Tongue (tissue), 2 donors: ENCODE results near the gene PLCXD1. TPM values are rescaled to one million over a fixed set of nuclear protein-coding genes. Genes with fewer than 3 reads are reported as not detected.
"Not testable (repeated sequence)": the region's sequence is repeated elsewhere in the genome, so short reads cannot be mapped to it uniquely, and the experiment has no call there.

Experiments used
- DNase-seq: peaks from one replicate; pipeline ENCODE4 v3.0.0-alpha.2; 2015
- total RNA-seq: library from RNA; depleted of rRNA; stranded (reverse); fragments of >200 nt; gene quantifications from one replicate; pipeline ENCODE4 v1.2.3, GENCODE V29; 2014

Gene PLCXD1
- total RNA-seq, 1 donor from 2014 or later, result 11.2 TPM

DNA sequence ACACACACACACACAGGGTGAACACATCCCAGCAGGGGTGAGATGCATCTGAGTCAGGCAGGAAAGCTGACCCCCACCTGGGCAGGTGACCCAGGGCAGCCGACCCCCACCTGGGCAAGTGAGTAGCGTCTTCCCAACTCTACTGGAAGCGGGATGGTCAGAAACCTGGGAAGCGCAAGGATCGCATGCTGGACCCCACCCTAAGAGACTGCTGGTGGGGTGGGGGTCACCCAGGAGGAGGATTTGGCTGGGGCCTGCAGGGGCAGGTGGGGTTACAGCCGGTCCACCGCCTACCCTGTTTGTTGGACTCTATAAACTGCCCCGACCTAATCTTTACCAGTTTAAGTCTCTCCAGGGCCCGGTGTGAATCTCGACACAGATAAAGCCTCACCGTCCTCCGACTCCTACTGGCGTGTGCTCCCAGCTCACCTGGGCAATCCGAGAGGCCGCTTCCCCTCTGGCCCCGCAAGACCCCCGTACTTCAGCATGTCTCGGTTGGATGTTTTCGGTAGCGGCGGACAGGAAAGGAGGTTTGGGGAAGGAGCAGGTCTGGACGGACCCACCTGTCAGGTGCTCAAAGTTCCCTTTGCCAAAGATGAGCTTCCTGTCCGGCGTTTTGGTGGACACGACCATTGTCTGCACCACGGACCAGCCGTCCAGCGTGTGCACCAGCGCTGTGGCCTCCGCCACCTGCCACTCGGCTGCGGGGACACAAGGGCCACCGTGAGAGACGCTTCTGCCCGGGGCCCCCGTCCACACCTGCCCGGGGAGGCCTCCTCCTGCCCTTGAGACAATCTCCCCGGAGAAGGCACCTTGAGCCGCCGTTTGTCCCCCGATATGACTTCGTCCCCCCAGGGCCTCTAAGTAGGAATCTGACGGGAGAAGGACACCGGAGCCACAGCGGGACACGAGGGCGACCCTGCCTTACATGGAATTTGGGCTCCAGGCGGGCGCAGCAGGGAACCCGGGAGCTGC lies 35.5 kb downstream of the PLCXD1 start:
- no peak for DNase-seq

DNA sequence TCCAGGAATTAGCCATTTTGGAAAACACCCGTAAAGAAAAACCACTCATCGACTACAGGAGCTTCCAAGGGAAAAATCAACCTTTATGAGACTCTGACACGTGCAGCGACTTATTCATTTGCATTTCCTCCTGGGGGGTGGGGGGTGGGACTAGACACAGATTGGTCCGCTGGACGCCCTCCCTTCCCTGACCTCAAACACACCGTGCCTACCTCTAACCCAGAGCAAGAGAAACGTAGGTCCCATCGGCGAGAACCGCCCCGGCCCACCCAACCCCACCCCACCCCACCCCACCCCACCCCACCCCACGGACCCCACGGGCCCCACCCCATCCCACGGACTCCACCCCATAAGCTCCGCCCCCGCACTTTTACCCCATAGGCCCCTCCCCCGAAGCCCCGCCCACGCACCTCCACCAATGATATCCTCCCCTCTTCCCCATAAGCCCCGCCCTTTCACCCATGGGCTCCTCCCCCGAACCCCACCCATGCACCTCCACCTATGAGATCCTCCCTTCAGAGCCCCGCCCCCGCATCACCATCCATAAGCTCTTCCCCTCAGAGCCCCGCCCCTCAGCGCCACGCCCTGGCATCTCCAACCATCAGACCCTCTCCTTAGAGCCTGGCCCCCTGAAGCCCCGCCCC lies 36.4 kb downstream of the PLCXD1 start:
- DNase-seq, result no peak

DNA sequence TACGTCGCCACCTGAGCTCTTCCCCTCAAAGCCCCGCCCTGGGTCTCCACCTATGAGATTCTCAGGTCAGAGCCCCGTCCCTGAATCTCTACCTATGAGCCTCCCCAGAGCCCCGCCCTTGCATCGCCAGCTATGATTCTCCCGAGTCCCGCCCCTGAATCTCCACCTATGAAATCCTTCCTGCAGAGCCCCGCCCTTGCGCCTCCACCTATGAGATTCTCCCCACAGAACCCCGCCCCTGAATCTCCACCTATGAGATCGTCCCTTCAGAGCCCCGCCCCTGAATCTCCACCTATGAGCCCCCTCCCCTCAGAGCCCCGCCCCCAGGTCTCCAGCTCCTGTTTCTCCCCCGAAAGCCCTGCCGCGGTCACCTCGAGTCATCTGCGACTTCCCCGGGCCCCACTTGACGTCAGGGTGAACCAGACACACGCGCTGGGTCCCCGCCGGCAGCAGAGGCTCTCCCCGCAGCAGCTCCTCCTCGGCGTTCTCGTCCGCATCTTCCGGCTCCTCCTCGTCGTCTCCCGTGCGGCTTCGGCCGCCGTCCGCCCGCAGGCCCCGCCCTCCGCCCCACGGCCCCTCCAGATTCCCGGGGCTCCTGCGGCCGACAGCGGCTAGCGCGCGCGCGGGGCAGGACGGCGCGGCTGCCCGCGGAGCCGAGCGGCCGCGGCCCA lies 37.0 kb downstream of the PLCXD1 start:
- DNase-seq, result peak; percentile 98

DNA sequence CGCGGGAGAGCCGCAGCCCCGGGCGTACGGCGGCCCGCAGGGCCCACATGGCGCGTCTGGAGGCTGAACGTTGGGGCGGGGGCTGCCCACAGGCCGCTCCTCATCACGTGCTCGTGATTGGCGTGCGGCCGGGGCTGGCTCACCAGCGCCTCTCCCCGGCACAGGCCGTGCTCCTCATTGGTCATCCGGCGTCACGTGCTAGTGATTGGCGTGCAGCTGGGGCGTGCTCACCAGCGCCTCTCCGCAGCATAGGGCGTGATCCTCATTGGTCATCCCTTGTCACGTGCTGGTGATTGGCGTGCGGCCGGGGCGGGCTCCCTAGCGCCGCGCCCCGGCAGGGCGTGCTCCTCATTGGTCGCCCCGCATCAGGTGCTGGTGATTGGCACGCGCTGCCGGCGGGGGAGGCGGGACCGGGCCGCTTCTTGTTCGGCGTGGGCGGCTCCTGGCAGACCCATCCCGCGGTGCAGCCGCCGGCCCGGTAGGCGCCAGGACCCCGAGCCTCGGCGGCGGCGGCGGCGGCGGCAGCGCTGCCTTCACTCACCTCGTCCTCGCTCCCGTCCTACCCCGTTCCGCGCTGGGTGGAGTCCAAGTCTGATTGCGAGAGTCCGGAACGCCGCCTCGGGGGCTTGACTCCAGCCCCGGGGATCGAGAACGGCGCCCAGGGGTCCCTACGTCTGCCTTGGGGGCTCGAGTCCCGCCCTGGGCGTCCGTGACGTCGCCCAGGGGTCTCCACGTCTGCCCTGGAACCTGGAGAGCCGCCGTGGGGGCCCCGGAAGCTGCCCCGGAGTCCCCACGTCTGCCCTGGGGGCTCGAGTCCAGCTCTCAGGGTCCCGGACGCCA lies 37.8 kb downstream of the PLCXD1 start, which contains the start of gene GTPBP6:
Gene GTPBP6, minus strand, starts transcription at position 58 of the 840 bp plus-strand sequence. Its CDS starts 9 bp downstream, at position 49.
- DNase-seq, result peak; percentile 100

DNA sequence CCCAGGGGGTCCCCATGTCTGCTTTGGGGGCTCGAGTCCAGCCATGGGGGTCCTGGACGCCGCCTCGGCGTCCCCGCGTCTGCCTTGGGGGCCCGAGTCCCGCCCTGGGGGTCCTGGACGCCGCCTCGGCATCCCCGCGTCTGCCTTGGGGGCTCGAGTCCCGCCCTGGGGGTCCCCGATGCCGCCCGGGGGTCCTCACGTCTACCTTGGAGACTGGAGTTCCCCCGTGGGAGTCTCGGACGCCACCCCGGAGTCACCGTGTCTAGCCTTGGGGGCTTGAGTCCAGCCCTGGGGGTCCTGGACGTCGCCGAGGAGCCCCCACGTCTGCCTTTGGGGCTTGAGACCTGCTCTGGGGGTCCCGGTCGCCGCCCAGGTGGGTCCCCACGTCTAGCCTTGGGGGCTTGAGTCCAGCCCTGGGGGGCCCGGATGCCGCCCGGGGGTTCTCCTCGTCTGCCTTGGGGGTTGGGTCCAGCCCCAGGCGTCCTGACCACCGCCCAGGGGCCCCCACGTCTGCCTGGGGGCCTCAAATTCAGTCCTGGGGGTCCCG lies 38.5 kb downstream of the PLCXD1 start:
- DNase-seq, result peak; percentile 20

DNA sequence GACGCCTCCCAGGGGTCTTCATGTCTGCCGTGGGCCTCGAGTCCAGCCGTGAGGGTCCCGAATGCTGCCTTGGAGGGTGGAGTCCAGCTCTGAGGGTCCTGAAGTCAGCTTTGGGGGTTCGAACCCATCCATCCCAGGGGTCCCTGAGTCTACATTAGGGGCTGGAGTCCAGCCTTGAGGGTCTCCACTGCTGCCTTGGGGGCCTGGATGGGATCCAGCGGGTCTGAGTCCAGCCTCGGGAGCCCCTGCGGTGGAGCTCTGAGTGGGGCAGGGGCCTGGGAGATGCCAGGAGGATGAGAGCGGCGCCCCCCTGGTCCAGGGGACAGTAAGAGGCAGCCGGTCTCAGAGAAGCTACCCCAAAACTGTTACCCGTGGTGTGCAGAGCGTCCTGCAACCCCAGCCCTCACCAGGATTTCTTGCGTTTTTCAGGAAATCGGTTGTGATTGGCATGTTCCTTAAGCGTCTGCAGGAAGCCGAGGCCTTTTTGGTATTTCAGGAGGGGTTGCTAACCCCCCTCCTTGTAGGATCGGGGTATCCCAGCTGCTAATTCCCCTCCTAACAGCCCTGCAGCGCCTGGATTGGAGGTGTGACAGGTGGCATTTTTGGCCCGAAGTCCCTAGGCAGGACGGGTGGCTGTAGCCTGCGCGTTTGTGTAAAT lies 39.1 kb downstream of the PLCXD1 start:
- peak; percentile 33 for DNase-seq

DNA sequence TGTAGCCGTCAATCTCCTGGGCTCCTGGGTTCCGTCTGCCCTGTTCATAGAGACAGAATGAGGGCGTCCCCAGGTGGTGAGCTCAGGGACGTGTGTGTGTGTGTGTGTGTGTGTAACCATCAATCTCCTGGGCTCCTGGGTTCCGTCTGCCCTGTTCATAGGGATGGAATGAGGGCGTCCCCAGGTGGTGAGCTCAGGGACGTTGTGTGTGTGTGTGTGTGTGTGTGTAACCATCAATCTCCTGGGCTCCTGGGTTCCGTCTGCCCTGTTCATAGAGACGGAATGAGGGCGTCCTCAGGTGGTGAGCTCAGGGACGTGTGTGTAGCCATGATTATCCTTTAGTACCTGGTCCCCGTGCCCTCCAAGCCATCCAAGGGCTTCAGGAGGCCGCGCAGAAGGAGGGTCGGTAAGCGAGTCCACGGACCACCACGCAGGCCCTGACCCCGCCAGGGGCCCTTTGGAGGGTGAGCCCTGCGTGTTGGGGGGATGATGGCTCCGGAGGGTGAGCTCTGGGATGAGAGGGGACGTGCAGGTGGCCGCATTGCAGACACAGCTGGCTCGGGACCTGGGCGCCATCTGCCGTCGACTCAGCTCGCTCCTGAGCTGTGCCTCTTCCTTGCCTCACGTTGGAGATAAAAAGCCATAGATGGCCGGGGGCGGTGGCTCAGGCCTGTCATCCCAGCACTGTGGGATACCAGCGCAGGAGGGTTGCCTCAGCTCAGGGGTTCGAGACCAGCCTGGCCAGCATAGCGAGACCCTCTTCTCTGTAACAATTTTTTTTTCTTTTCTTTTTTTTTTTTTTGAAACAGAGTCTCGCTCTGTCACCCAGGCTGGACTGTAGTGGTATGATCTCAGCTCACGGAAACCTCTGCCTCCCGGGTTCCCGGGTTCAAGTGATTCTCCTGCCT lies 42.8 kb downstream of the PLCXD1 start:
- DNase-seq, result peak; percentile 59

DNA sequence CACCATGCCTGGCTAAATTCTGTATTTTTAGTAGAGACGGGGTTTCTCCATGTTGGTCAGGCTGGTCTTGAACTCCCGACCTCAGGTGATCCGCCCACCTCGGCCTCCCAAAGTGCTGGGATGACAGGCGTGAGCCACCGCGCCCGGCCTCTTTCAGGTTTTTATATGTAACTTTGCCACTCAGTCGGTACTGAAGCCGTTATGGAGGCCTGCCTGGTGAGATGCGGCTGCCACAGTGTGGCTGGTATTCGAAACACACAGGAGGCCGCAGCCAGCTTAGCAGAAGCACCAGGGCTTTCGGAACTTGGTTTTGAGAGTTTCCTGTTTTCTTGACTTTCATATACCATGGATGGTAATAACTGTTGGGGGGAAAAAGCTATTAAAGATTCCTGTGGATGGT lies 43.5 kb downstream of the PLCXD1 start:
- DNase-seq, result not testable (repeated sequence)

DNA sequence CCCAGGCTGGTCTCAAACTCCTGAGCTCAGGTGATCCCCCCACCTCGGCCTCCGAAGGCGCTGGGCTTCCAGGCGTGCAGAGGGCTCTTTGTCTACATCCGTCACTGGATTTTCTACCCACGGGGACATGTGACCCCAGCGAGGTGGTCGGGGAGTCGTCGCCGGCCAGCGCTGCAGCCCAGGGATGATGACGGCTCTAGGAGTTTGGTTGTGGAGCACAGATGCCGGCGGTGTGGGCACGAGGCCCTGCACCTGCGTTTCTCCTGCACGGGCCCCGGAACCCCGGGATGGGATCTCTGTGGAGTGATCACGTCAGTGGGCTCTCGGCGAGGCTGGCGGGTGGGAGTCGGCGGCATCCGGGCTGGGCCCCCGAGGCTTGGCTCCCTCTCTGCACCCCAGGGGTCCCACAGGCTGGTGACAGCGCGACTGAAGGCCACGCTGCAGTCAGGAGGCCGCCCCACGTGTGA lies 46.5 kb downstream of the PLCXD1 start:
- no peak for DNase-seq

DNA sequence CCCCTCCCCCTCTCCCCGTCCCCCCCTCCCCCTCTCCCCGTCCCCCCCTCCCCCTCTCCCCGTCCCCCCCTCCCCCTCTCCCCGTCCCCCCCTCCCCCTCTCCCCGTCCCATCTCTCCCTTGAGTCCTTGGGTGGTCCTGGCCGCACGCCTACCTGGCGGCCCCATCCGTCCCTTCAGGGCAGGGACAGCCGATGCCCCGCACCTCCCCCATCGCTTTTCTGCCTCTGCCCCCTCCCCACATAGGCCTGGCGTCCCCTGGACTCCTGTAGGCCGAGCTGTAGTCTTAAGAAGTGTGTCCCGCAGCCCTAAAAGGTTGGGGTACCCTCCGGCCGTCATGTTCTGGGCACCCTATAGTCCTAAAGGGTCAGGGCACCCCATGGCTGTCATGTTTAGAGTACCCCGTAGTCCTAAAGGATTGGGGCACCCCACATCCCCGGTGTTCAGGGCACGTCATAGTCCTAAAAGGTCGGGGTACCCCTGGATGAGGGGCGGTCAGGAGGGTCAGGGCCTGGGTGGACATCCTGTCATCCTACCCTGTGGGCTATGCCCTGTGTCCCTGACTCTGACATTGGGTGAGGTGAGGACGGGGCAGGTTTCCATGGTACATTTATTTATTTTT lies 48.2 kb downstream of the PLCXD1 start:
- no peak for DNase-seq

DNA sequence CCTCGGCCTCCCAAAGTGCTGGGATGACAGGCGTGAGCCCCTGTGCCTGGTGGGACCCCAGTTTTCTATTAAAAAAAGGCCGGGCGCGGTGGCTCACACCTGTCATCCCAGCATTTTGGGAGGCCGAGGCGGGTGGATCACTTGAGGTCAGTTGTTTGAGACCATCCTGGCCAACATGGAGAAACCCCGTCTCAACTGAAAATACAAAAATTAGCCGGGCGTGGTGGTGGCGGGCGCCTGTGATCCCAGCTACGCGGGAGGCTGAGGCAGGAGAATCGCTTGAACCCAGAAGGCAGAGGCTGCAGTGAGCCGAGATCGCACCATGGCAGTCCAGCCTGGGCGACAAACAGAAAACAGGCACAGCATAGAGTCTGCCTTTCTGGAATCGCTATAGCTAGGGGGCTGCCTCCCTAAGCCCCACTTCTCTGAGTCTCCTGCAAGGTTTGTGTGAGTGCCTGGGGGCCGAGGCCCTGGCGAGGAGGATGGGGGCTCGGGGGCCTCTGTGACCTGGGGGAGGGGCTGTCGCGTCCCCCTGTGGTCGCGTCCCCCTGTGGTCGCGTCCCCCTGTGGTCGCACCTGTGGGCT lies 49.1 kb downstream of the PLCXD1 start:
- not testable (repeated sequence) for DNase-seq

DNA sequence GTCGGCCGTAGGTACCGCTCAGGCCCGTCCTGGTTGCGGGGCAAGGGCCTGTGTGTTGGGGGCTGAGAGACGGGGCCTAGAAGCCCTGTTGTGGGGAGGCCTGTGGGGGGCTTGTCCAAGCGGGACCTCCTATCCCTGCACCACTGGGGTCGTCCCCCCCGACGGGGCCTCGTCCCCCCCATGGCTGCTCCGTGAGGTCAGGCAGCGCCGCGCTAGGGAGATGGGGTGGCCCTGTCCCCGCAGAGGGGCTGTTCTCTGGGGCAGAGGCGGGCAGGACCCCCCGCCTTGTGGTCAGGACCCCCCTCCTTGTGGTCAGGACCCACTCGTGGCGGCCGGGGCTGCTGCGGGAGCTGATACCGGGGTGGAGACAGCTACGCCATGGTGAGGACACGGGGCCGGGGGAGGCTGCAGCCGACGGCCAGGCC lies 49.6 kb downstream of the PLCXD1 start:
- no peak for DNase-seq

DNA sequence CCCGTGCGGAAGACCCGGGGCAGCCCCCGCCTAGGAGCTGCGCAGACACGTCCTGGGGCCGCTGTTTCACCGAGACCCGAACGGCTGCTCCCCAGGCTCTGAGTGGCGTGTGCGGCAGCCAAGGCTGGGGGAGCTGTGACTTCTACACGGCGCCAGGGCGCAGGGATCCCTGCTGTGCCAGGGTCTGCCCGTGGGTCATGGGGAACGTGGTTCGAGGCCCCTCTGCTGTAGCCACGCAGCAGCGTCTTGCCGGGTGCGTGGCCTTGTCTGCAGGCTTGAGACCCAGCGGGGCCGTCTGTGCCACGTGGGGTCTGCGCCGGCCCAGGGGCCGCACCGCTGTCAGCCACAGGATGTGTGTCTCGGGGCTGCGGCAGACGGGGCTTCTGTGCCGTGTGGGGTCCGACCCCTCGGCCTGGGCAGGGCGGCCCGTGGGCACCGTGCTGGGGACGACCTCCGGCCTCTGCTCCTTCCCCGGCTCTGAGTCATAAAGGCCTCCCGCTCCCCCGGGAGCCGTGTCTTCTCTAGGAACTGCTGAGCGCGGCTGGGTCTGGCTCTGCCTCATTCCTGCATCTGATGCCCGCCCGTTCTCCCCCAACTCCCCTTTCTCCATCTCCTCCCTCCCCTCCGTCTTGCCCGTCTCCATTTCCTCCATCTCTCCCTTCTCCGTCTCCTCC lies 50.1 kb downstream of the PLCXD1 start:
- peak; percentile 38 for DNase-seq

DNA sequence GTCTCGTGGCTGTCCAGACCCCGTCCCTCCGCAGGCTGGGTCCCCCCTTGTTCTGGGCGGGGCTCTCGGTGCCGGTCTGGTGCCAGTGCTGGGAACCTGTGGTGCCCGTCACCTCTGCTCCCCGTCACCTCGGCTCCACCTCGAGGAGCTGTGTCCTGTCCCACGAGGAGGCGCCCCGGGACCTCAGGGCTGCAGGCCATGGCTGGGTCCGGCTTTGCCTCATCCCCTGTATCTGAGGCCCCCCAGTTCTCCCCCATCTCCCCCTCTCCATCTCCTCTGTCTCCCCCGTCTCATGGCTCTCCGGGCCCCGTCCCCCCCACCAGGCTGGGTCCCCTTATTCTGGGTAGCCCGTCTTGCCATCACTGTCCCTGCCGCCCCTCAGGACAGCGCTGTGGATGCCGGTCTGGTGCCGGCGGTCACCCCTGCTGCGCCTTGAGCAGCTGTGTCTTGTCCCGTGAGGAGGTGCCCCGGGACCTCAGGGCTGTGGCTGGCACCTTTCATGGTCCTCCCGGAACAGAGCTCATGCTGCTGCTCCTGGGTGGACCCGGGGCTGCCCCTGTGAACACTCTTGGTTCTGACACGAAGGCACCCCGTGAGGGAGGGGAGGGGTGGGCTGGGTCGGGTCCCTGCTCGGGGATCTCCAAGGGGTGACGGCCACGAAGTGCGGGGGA lies 50.8 kb downstream of the PLCXD1 start:
- DNase-seq, result no peak

DNA sequence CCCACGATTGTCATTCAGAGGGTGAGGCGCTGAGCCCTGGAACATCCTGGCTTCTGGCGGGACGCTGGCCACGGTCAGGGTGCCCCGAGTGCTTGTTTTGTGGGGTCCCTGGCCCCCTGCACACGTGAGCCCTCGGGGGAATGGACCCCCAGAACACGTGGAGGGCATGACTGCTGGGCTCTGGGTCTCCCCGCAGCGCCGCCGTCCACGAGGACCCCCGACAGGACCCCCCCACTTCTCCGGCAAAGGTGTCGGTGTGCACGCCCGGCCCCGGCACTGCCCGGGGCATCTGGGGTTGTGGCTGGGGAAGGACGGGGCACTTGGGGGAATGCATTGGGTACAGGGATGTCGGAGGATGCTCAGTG lies 51.3 kb downstream of the PLCXD1 start:
- no peak for DNase-seq

DNA sequence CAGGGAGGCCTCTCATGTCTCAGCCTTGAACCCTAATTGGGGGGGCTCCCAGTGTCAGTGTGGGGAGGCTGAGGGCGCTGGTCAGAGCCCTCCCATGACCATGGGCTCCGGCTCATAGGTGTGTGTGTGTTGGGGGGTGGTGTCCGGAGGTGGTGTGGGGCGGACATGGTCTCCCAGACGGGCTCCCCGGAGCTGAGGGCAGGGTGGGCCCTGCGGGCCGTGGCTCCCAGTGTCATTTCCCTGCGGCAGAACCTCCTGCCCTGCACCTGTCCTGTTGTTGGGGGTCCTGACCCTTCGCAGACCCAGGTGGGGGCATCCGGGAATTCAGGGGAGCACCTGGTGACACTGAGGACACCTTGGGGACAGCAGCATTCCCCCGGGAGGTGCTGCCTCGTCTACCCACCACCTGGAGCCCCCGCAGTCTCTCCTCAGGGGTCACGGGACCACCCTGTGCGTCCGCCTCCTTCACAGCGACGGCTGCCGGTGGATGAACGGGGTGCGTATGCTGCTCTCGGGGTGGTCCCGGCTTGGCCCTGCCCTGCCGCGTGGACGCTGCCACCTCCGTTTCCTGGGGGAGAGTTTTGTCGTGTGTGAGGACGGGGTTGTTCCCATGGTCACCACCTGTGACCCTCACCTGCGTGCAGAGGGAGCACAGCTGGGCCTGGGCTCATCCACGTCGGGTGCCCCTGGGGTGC lies 51.9 kb downstream of the PLCXD1 start:
- DNase-seq, result no peak
